AML-193 (cell line): ENCODE data around the gene ARMH2.
"Not testable (repeated sequence)": the region's sequence is repeated elsewhere in the genome, so short reads cannot be mapped to it uniquely, and the experiment has no call there.

Experiments used
- DNase-seq, 2 experiments: peaks; one replicate each; lab custom pipeline; 2025; lab: John Stamatoyannopoulos, UW

The ARMH2 gene

GRCh38 chr6:24764833-24765828, 33.6 kb downstream of the ARMH2 start:
- not testable (repeated sequence) for DNase-seq

GRCh38 chr6:24763578-24763977, 35.1 kb downstream of the ARMH2 start:
- DNase-seq = no peak

- no peak for DNase-seq
Measured at GRCh38 chr6:24761851-24762250, 36.9 kb downstream of the ARMH2 start.

- no peak for DNase-seq
Measured at GRCh38 chr6:24761193-24761835, 37.4 kb downstream of the ARMH2 start.

GRCh38 chr6:24760210-24760609, 38.5 kb downstream of the ARMH2 start:
- DNase-seq = no peak

GRCh38 chr6:24759718-24760117, 39.0 kb downstream of the ARMH2 start:
- no peak for DNase-seq

GRCh38 chr6:24757611-24758010, 41.1 kb downstream of the ARMH2 start:
- DNase-seq = peak; percentile 27 to 29

GRCh38 chr6:24755279-24755678, 43.4 kb downstream of the ARMH2 start:
- no peak for DNase-seq

GRCh38 chr6:24754378-24754777, 44.3 kb downstream of the ARMH2 start:
- not testable (repeated sequence) for DNase-seq

GRCh38 chr6:24753545-24753944, 45.2 kb downstream of the ARMH2 start:
- DNase-seq = no peak

GRCh38 chr6:24752917-24753492, 45.7 kb downstream of the ARMH2 start:
- no peak for DNase-seq

- DNase-seq = no peak
Measured at GRCh38 chr6:24752503-24752902, 46.2 kb downstream of the ARMH2 start.

- DNase-seq = not testable (repeated sequence)
Measured at GRCh38 chr6:24750878-24751277, 47.8 kb downstream of the ARMH2 start.

- DNase-seq = peak; percentile 27 to 33
Measured at GRCh38 chr6:24749297-24749696, 49.4 kb downstream of the ARMH2 start.
